HEK293 (cell line): Measurements from ENCODE around the gene SMAD9.

Experiments used
- CTCF ChIP-seq: fragments of 450-650 bp; formaldehyde crosslinking; IDR thresholded peaks from 2 replicates; pipeline ENCODE4 v1.5.1; 2016; ENCODE audit warnings: missing biosample characterization, missing genetic modification characterization
- EGR2 ChIP-seq: fragments of 450-650 bp; formaldehyde crosslinking; IDR thresholded peaks from 2 replicates; pipeline ENCODE4 v1.5.1; 2016; ENCODE audit warnings: low read depth, missing biosample characterization, missing genetic modification characterization
- SP7 ChIP-seq: fragments of 450-650 bp; formaldehyde crosslinking; IDR thresholded peaks from 2 replicates; pipeline ENCODE4 v1.5.1; 2016; ENCODE audit warnings: missing biosample characterization, missing genetic modification characterization
- ZFP41 ChIP-seq: fragments of 450-650 bp; formaldehyde crosslinking; IDR thresholded peaks from 2 replicates; pipeline ENCODE4 v1.5.1; 2016; ENCODE audit warnings: missing biosample characterization, missing genetic modification characterization, borderline replicate concordance
- ZNF184 ChIP-seq: fragments of 450-650 bp; IDR thresholded peaks from 2 replicates; pipeline ENCODE4 v1.5.1; 2018; ENCODE audit warnings: missing biosample characterization, mild to moderate bottlenecking, missing genetic modification characterization
- ZNF24 ChIP-seq: fragments of 450-650 bp; formaldehyde crosslinking; IDR thresholded peaks from 2 replicates; pipeline ENCODE4 v1.5.1; 2016; ENCODE audit warnings: missing biosample characterization, missing genetic modification characterization
- ZNF324 ChIP-seq: fragments of 450-650 bp; formaldehyde crosslinking; IDR thresholded peaks from 2 replicates; pipeline ENCODE4 v1.5.1; 2016; ENCODE audit warnings: missing biosample characterization, missing genetic modification characterization
- ZNF544 ChIP-seq: fragments of 450-650 bp; formaldehyde crosslinking; IDR thresholded peaks from 2 replicates; pipeline ENCODE4 v1.5.0; 2017; ENCODE audit warnings: missing biosample characterization, missing genetic modification characterization
- ZNF600 ChIP-seq: fragments of 450-650 bp; formaldehyde crosslinking; IDR thresholded peaks from 2 replicates; pipeline ENCODE4 v1.5.1; 2016; ENCODE audit warnings: missing biosample characterization, missing genetic modification characterization
- ZNF658 ChIP-seq: fragments of 450-650 bp; formaldehyde crosslinking; IDR thresholded peaks from 2 replicates; pipeline ENCODE4; 2016; ENCODE audit warnings: missing biosample characterization, missing genetic modification characterization
- ZNF692 ChIP-seq: fragments of 450-650 bp; formaldehyde crosslinking; IDR thresholded peaks from 2 replicates; pipeline ENCODE4 v1.5.1; 2016; ENCODE audit warnings: missing biosample characterization, missing genetic modification characterization

DNA sequence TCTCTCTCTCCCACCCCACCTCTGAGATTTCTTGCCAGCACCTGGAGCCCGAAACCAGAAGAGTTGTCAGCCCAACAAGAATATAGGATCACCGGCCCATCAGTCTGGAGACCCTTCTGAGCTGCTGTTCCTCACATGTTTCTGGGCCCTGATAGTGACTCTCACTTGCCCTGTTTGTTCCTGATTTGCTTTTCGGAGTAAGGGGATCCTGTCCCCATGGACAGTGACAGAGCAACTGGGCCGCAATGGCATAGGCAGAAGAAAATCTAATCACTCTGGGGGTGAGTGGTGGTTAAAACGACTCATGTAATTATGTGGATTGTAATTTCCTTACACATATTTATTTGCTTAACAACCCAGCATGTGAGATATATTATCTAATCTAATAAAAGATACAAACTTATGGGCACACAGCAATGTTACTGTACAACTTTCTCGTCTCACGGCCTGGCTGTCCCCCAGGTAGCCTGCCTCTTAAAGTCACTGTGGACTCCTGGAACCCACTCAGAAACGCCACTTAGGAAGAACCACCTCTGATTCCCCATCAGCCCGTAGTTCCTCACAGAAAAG is 663 bp upstream of the SMAD9 start:
- TF ChIP-seq CTCF (tag by site-specific recombination), result no peak
- TF ChIP-seq ZNF324, result no peak
- no peak for TF ChIP-seq ZNF24 (tag by site-specific recombination)
- TF ChIP-seq ZNF600 (tag by site-specific recombination), result no peak
- TF ChIP-seq ZFP41 (tag by site-specific recombination), result no peak
- TF ChIP-seq EGR2 (tag by site-specific recombination), result no peak
- TF ChIP-seq ZNF658, result no peak
- TF ChIP-seq SP7, result no peak; the same call in 1 of the 2 replicates
- TF ChIP-seq ZNF544 (tag by site-specific recombination), result no peak
- no peak for TF ChIP-seq ZNF184
- TF ChIP-seq ZNF692, result no peak; the same call in 1 of the 2 replicates
